Fibroblast of lung (primary cell): Measurements from ENCODE around the gene EYA2. TPM values are rescaled to one million over a fixed set of nuclear protein-coding genes. Genes with fewer than 3 reads are reported as not detected.

ENCODE experiments used
- DNase-seq, 2 donors: peaks; one replicate each; pipeline versions ENCODE4 v3.0.0 to v3.0.0-alpha.2; 2010; ENCODE audit warnings: low read depth in 2 of 2
- H2AFZ ChIP-seq: 2 replicates; pipeline ENCODE4 v1.5.1; 2012; ENCODE audit warnings: low read length, control low read depth, inconsistent platforms
- H3K27ac ChIP-seq: 2 replicates; pipeline ENCODE4 v1.5.1; 2011; ENCODE audit warnings: low read length, control low read depth; ENCODE audit not compliant: insufficient read depth
- H3K27me3 ChIP-seq: 2 replicates; pipeline ENCODE4 v1.5.1; 2011; ENCODE audit warnings: mild to moderate bottlenecking, low read length; ENCODE audit not compliant: control insufficient read depth, insufficient read depth
- H3K36me3 ChIP-seq: 2 replicates; pipeline ENCODE4 v1.5.1; 2011; ENCODE audit warnings: low read length; ENCODE audit not compliant: control insufficient read depth, insufficient read depth
- H3K4me1 ChIP-seq: 2 replicates; pipeline ENCODE4 v1.5.1; 2011; ENCODE audit warnings: low read length; ENCODE audit not compliant: control insufficient read depth, insufficient read depth; ENCODE audit errors: extremely low read depth
- H3K4me2 ChIP-seq: 2 replicates; pipeline ENCODE4 v1.5.1; 2011; ENCODE audit warnings: low read length, control low read depth; ENCODE audit not compliant: insufficient read depth; ENCODE audit errors: extremely low read depth
- H3K4me3 ChIP-seq, 4 experiments: fragments of 200-600 bp in 1 of 4; sonication (generic) in 1 of 4; replicated peaks in 1 of 4; 2 replicates each; pipeline ENCODE4 v1.5.1; 2011 to 2016; ENCODE audit warnings: low read length in 4 of 4, low read depth in 3 of 4, mild to moderate bottlenecking in 3 of 4, control low read depth in 2 of 4, inconsistent platforms in 1 of 4, mixed read lengths in 1 of 4; ENCODE audit not compliant: insufficient read depth in 1 of 4; ENCODE audit errors: control extremely low read depth in 1 of 4
- H3K79me2 ChIP-seq: 2 replicates; pipeline ENCODE4 v1.5.1; 2012; ENCODE audit warnings: mild to moderate bottlenecking, low read length, inconsistent platforms; ENCODE audit not compliant: control insufficient read depth, insufficient read depth
- H3K9ac ChIP-seq: 2 replicates; pipeline ENCODE4 v1.5.1; 2011; ENCODE audit warnings: mild to moderate bottlenecking, low read length, control low read depth; ENCODE audit not compliant: insufficient read depth
- H3K9me3 ChIP-seq: 2 replicates; pipeline ENCODE4 v1.5.1; 2012; ENCODE audit warnings: low read depth, low read length; ENCODE audit not compliant: control insufficient read depth, insufficient read depth
- H4K20me1 ChIP-seq: 2 replicates; pipeline ENCODE4 v1.5.1; 2011; ENCODE audit warnings: low read length; ENCODE audit not compliant: control insufficient read depth, insufficient read depth; ENCODE audit errors: extremely low read depth
- EZH2 ChIP-seq: IDR thresholded peaks from 2 replicates; pipeline ENCODE4 v1.5.1; 2012; ENCODE audit warnings: low read length, control low read depth, mild to moderate bottlenecking; ENCODE audit errors: missing control alignments
- polyA plus RNA-seq, 2 donors: library from polyadenylated mRNA; depleted of rRNA in 1 of 2; stranded (reverse) in 1 of 2; unstranded in 1 of 2; fragments of >200 nt; gene quantifications; 2 replicates each; pipeline ENCODE4 v1.2.1, GENCODE V29; 2011 to 2012; ENCODE audit warnings: missing spikeins in 1 of 2
- total RNA-seq: library from RNA; depleted of rRNA; stranded (reverse); fragments of >200 nt; gene quantifications from 2 replicates; pipeline ENCODE4 v1.2.1, GENCODE V29; 2014
- TF ChIP-seq, protein P1 (sequence below), 2 donors: IDR thresholded peaks in 1 of 2; conservative IDR thresholded peaks in 1 of 2; 1 replicate in 1 of 2; 2 replicates in 1 of 2; pipeline ENCODE4 v1.5.1; 2011 to 2012; ENCODE audit warnings: low read length in 2 of 2, control low read depth in 1 of 2, inconsistent platforms in 1 of 2, low read depth in 1 of 2, mild to moderate bottlenecking in 1 of 2

EYA2 gene
- total and polyA plus RNA-seq, 2 donors (not counting 1 experiment from before 2014, with no cell fraction given), result 0.37 to 1.7 TPM

DNA sequence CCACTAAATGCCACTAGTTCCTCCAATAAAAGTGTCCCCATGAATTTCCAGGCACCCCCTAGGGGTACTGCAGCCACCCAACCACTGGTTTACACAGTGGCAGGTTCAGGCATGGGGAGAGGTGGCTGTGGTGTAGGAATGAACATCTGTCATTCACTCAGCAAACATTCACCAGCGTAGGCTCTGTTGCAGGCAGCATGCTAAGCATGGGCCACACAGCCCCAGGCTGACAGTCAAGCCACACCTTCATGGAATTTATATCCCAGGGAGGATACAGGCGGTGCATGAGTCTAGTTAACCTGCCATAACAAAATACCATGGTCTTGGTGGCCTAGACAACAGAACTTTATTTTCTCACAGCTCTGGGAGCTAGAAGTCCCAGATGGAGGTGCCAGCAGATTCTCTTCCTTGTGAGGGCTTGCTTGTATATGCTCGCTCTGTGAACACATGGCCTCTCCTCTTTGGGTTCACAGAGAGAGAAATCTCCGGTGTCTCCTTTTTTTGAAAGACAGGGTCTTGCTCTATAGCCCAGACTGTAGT lies 135.7 kb downstream of the EYA2 start:
- H2AFZ ChIP-seq, result no peak overlapping the region
- no peaks in the 10 kb centered on the region for H4K20me1 ChIP-seq
- no peaks in the 10 kb centered on the region for H3K9me3 ChIP-seq
- no peak overlapping the region for H3K4me2 ChIP-seq
- no peak for DNase-seq
- H3K36me3 ChIP-seq, result no peaks in the 10 kb centered on the region
- no peaks in the 10 kb centered on the region for H3K4me1 ChIP-seq
- no peak overlapping the region for H3K4me3 ChIP-seq
- no peaks in the 10 kb centered on the region for H3K27me3 ChIP-seq
- H3K79me2 ChIP-seq, result no peaks in the 10 kb centered on the region
- TF ChIP-seq EZH2, result no peak
- TF ChIP-seq, protein P1, sequence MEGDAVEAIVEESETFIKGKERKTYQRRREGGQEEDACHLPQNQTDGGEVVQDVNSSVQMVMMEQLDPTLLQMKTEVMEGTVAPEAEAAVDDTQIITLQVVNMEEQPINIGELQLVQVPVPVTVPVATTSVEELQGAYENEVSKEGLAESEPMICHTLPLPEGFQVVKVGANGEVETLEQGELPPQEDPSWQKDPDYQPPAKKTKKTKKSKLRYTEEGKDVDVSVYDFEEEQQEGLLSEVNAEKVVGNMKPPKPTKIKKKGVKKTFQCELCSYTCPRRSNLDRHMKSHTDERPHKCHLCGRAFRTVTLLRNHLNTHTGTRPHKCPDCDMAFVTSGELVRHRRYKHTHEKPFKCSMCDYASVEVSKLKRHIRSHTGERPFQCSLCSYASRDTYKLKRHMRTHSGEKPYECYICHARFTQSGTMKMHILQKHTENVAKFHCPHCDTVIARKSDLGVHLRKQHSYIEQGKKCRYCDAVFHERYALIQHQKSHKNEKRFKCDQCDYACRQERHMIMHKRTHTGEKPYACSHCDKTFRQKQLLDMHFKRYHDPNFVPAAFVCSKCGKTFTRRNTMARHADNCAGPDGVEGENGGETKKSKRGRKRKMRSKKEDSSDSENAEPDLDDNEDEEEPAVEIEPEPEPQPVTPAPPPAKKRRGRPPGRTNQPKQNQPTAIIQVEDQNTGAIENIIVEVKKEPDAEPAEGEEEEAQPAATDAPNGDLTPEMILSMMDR (conservative IDR thresholded peaks at IDR 0.05 in 1 of 2, IDR thresholded peaks at IDR 0.05 in 1 of 2; ENCODE audit: low read depth in 1 of 2, low read length in 2 of 2), result no peak
- H3K27ac ChIP-seq, result no peak overlapping the region
- no peak overlapping the region for H3K9ac ChIP-seq

DNA sequence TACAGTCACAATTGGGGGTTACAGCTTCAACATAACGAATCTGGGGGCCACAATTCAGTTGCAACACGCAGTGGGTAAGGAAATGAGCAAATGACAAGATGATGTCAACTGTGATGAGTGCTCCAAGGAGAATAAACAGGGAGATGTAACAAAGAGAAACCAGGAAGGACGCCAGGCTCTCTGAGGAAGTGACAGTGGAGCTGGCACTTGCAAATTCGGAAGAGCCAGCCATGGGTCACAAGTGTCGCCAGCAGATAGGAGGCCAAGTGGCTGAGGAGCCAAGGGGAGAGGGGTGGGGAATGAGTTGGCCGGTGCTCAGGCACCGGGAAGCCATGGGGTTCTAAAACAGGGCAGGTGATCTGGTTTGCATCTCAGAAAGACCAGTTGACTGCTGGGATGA lies 136.4 kb downstream of the EYA2 start:
- Histone ChIP-seq H3K36me3 (no peaks in the 10 kb centered on the region), H3K9ac (no peak overlapping the region), H3K9me3 (no peaks in the 10 kb centered on the region), H3K4me2 (no peak overlapping the region), H4K20me1 (no peaks in the 10 kb centered on the region), H3K4me3 (no peak overlapping the region), H3K27ac (no peak overlapping the region), H2AFZ (no peak overlapping the region), H3K27me3 (no peaks in the 10 kb centered on the region), H3K79me2 (no peaks in the 10 kb centered on the region), H3K4me1 (no peaks in the 10 kb centered on the region)
- TF ChIP-seq EZH2, result no peak
- TF ChIP-seq, protein P1 (conservative IDR thresholded peaks at IDR 0.05 in 1 of 2, IDR thresholded peaks at IDR 0.05 in 1 of 2; ENCODE audit: low read depth in 1 of 2, low read length in 2 of 2), result no peak
- DNase-seq, result no peak

DNA sequence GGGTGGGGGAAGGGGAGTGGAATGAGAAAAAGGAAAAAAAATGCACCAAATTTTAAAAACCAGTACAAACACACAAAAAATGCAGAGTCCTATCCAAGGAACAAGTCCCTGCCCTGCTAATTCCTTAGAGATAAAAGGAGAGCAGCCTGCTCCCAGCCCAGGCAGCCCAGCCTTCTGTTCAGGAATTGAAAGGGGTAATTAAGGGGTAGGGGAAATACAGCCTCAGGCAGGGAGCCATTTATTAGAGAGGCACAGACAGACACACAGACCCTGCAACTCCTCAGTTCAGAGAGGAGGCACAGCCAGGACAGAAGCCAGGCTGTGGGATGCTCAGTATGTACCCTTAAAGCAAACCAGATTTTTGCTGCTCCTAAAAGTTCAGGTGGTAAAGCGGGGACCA lies 137.2 kb downstream of the EYA2 start:
- no peaks in the 10 kb centered on the region for H3K9me3 ChIP-seq
- H3K4me3 ChIP-seq, result no peak overlapping the region
- H4K20me1 ChIP-seq, result no peaks in the 10 kb centered on the region
- no peak overlapping the region for H2AFZ ChIP-seq
- no peak overlapping the region for H3K27ac ChIP-seq
- no peak overlapping the region for H3K4me2 ChIP-seq
- no peaks in the 10 kb centered on the region for H3K27me3 ChIP-seq
- no peak for DNase-seq
- TF ChIP-seq, protein P1 (conservative IDR thresholded peaks at IDR 0.05 in 1 of 2, IDR thresholded peaks at IDR 0.05 in 1 of 2; ENCODE audit: low read depth in 1 of 2, low read length in 2 of 2), result no peak
- TF ChIP-seq EZH2, result no peak
- H3K4me1 ChIP-seq, result no peaks in the 10 kb centered on the region
- no peaks in the 10 kb centered on the region for H3K79me2 ChIP-seq
- no peak overlapping the region for H3K9ac ChIP-seq
- no peaks in the 10 kb centered on the region for H3K36me3 ChIP-seq
